Hepatocyte (in vitro differentiated cells): ENCODE measurements around the gene UNC5CL. TPM values are rescaled to one million over a fixed set of nuclear protein-coding genes. Genes with fewer than 3 reads are reported as not detected.
"Not testable (repeated sequence)": the region's sequence is repeated elsewhere in the genome, so short reads cannot be mapped to it uniquely, and the experiment has no call there.

Source experiments
- DNase-seq: peaks from one replicate; pipeline ENCODE4 v3.0.0-alpha.2; 2016; ENCODE audit warnings: low spot score
- H2AFZ ChIP-seq: fragments of 200-600 bp; sonication (generic); 2 replicates; pipeline ENCODE4 v1.6.0; 2016; ENCODE audit warnings: antibody characterized with exemption, mild to moderate bottlenecking
- H3K27ac ChIP-seq: fragments of 200-600 bp; sonication (generic); 2 replicates; pipeline ENCODE4 v1.5.1; 2016; ENCODE audit warnings: mild to moderate bottlenecking
- H3K27me3 ChIP-seq: fragments of 200-600 bp; sonication (generic); 2 replicates; pipeline ENCODE4 v1.6.1; 2016
- H3K36me3 ChIP-seq: fragments of 200-600 bp; sonication (generic); replicated peaks from 2 replicates; pipeline ENCODE4 v1.5.1; 2016; ENCODE audit warnings: low read depth; ENCODE audit not compliant: insufficient read depth
- H3K4me1 ChIP-seq: fragments of 200-600 bp; sonication (generic); 2 replicates; pipeline ENCODE4 v1.5.1; 2016; ENCODE audit warnings: mild to moderate bottlenecking, moderate library complexity; ENCODE audit not compliant: insufficient read depth
- H3K4me2 ChIP-seq: fragments of 200-600 bp; sonication (generic); 2 replicates; pipeline ENCODE4 v1.6.0; 2016
- H3K4me3 ChIP-seq: fragments of 200-600 bp; sonication (generic); 2 replicates; pipeline ENCODE4 v1.5.1; 2016; ENCODE audit warnings: mild to moderate bottlenecking
- H3K79me2 ChIP-seq: fragments of 200-600 bp; sonication (generic); 2 replicates; pipeline ENCODE4 v1.6.0; 2017; ENCODE audit warnings: mild to moderate bottlenecking
- H3K9me2 ChIP-seq: fragments of 200-600 bp; sonication (generic); replicated peaks from 2 replicates; pipeline ENCODE4 v1.6.0; 2017; ENCODE audit warnings: mild to moderate bottlenecking; ENCODE audit not compliant: insufficient read depth
- H3K9me3 ChIP-seq: fragments of 200-600 bp; sonication (generic); 2 replicates; pipeline ENCODE4 v1.5.1; 2016; ENCODE audit warnings: low read depth, mild to moderate bottlenecking
- H4K20me1 ChIP-seq: fragments of 200-600 bp; sonication (generic); 2 replicates; pipeline ENCODE4 v1.6.0; 2016; ENCODE audit warnings: mild to moderate bottlenecking; ENCODE audit not compliant: insufficient read depth, poor library complexity, severe bottlenecking
- CTCF ChIP-seq: fragments of 200-600 bp; sonication (generic); IDR thresholded peaks from 2 replicates; pipeline ENCODE4 v1.5.1; 2016; ENCODE audit warnings: antibody characterized with exemption, mild to moderate bottlenecking; ENCODE audit not compliant: poor library complexity
- EZH2 ChIP-seq: fragments of 200-600 bp; sonication (generic); IDR thresholded peaks from 2 replicates; pipeline ENCODE4 v1.6.1; 2016; ENCODE audit warnings: antibody characterized with exemption, mild to moderate bottlenecking, borderline replicate concordance
- EZH2phosphoT487 ChIP-seq: fragments of 200-600 bp; sonication (generic); IDR thresholded peaks from one replicate; pipeline ENCODE4 v1.6.1; 2018; ENCODE audit warnings: antibody characterized with exemption, mild to moderate bottlenecking, low read depth, moderate library complexity; ENCODE audit not compliant: unreplicated experiment, severe bottlenecking
- WGBS: methylation state at CpG from one replicate; pipeline ENCODE4 v1.1.6; 2016; ENCODE audit warnings: low lambda C conversion rate; ENCODE audit errors: missing lambda C conversion rate; 5-methylcytosine and 5-hydroxymethylcytosine counted together
- polyA plus RNA-seq: library from polyadenylated mRNA; unstranded; fragments of >200 nt; fragmentation: Nextera tagmentation; extraction: Ambion mirVana; gene quantifications from 2 replicates; pipeline ENCODE4 v1.2.1, GENCODE V29; 2016
- total RNA-seq: library from RNA; depleted of rRNA; stranded (reverse); fragments of >200 nt; gene quantifications from 2 replicates; pipeline ENCODE4 v1.2.3, GENCODE V29; 2014

Gene UNC5CL
- total and polyA plus RNA-seq, 2 experiments from 2014 or later, result 37.1 to 42.9 TPM

DNA sequence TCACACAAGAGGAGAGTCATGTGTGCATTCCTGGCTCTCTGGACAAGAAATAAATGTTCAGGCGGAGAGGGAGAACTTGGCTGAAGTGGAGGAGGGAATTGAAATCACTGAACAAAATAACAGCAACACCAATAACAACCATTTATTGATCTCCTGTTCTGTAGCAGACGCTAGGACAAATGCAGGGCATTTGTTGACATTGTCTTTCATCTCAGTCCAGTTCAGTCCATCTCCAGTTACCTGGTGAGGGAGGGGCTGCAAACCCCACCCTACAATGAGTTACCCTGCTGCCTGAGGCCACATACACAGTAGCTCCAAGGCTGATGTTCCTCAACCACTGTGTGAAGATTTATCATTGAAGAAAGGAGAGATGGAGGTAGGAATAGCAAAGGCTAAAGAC is 27.3 kb downstream of the UNC5CL start:
- no peak for DNase-seq
- Histone ChIP-seq H3K79me2 (no peaks in the 10 kb centered on the region), H3K4me1 (no peaks in the 10 kb centered on the region), H4K20me1 (no peaks in the 10 kb centered on the region), H3K36me3 (no peaks in the 10 kb centered on the region), H3K27ac (no peak overlapping the region), H3K4me3 (no peak overlapping the region), H2AFZ (no peak overlapping the region), H3K27me3 (no peaks in the 10 kb centered on the region), H3K9me3 (no peaks in the 10 kb centered on the region), H3K4me2 (no peak overlapping the region), H3K9me2 (no peaks in the 10 kb centered on the region)
- TF ChIP-seq EZH2phosphoT487 (no peak), CTCF (no peak), EZH2 (no peak)
- whole genome bisulfite sequencing, result 73% methylated on average over 2 of the region's 2 CpGs

- H3K36me3 ChIP-seq, result no peaks in the 10 kb centered on the region
- H4K20me1 ChIP-seq, result no peaks in the 10 kb centered on the region
- H3K9me3 ChIP-seq, result no peaks in the 10 kb centered on the region
- TF ChIP-seq CTCF (no peak), EZH2phosphoT487 (no peak), EZH2 (no peak)
- no peaks in the 10 kb centered on the region for H3K4me1 ChIP-seq
- H3K27ac ChIP-seq, result no peak overlapping the region
- H3K27me3 ChIP-seq, result no peaks in the 10 kb centered on the region
- no peaks in the 10 kb centered on the region for H3K9me2 ChIP-seq
- no peak overlapping the region for H3K4me2 ChIP-seq
- H3K4me3 ChIP-seq, result no peak overlapping the region
- DNase-seq, result no peak
- WGBS, result 100% methylated on average over 1 of the region's 1 CpG
- H2AFZ ChIP-seq, result no peak overlapping the region
- no peaks in the 10 kb centered on the region for H3K79me2 ChIP-seq
These were observed 29.4 kb downstream of the UNC5CL start for GRCh38 chr6:41009669-41010068.

GRCh38 chr6:41008011-41008410 is 31.0 kb downstream of the UNC5CL start:
- no peak for DNase-seq
- no peaks in the 10 kb centered on the region for H3K79me2 ChIP-seq
- no peaks in the 10 kb centered on the region for H4K20me1 ChIP-seq
- no peak overlapping the region for H3K4me2 ChIP-seq
- TF ChIP-seq EZH2 (no peak), EZH2phosphoT487 (no peak), CTCF (no peak)
- no peaks in the 10 kb centered on the region for H3K9me2 ChIP-seq
- no peaks in the 10 kb centered on the region for H3K4me1 ChIP-seq
- no peaks in the 10 kb centered on the region for H3K9me3 ChIP-seq
- no peak overlapping the region for H3K4me3 ChIP-seq
- H3K27ac ChIP-seq, result no peak overlapping the region
- H3K36me3 ChIP-seq, result no peaks in the 10 kb centered on the region
- H2AFZ ChIP-seq, result no peak overlapping the region
- H3K27me3 ChIP-seq, result no peaks in the 10 kb centered on the region
- WGBS, result 73% methylated on average over 3 of the region's 3 CpGs

DNA sequence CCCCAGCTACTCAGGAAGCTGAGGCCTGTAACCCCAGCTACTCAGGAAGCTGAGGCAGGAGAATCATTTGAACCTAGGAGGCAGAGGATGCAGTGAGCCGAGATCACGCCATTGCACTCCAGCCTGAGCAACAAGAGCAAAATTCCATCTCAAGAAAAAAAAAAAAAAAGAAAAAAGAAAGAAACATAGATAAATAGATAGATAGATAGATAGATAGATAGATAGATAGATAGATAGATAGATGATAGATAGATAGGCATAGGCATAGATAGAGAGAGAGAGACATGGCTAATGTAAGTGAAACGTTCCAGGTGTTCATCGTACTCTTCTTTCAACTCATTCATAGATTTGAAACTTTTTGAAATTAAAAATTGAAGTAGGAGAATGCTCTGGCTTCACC is 32.0 kb downstream of the UNC5CL start:
- H3K4me3 ChIP-seq, H4K20me1 ChIP-seq, H2AFZ ChIP-seq, H3K4me1 ChIP-seq, H3K9me2 ChIP-seq, H3K79me2 ChIP-seq, DNase-seq, H3K27me3 ChIP-seq, H3K27ac ChIP-seq, H3K36me3 ChIP-seq, H3K4me2 ChIP-seq, H3K9me3 ChIP-seq: not testable (repeated sequence)
- WGBS, result 94% methylated on average over 4 of the region's 4 CpGs
